HG03432 (cell line): ENCODE data around the gene CLCN4.

ENCODE experiments used
- ATAC-seq: cut with Tn5 transposase; IDR thresholded peaks from one replicate; pipeline ENCODE4 v1.9.1; 2021; ENCODE audit warnings: mild to moderate bottlenecking, moderate library complexity; ENCODE audit not compliant: unreplicated experiment

The CLCN4 gene

DNA sequence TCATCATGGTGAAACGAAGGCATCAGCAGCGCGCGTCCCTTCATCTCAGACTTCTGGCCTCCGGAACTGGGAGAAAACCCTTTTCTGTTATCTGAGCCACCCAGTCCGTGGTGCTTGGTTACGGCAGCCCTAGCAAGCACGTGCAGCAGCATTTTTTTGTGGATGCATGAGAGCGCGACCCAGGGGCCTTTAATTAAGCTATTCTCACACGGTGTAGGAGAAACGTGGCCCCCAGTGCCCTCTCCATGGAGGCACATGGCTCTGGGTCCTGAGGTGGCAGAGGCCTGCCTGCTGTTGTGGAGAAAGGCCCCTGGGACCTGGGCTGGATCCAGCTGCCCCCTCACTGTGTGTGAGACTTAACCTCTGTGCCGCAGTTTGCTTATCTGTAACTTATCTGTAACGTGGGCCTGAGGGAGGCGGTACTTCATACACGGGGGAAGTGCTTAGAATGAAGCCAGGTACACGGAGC lies 9.5 kb downstream of the CLCN4 start:
- ATAC-seq: no peak

DNA sequence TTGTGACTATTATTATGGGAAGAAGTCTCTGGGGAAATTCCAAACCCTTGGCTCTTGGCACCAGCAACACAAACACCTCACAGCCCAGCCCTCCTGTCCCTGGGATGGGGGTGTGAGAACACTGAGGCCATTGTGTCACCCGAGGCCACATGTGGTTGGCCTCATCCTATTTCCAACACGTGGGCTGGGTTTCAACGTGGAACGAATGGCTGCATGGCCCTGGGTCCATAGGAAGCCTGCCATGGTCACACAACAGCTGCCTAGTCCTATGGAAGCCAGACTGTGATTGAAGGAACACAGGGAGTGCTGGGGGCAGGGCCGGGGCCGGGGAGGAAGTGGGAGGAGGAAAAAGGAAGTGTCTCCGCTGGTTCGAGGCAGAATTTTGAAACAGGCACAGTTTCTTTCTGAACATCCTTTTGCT lies 10.0 kb downstream of the CLCN4 start:
- no peak for ATAC-seq

DNA sequence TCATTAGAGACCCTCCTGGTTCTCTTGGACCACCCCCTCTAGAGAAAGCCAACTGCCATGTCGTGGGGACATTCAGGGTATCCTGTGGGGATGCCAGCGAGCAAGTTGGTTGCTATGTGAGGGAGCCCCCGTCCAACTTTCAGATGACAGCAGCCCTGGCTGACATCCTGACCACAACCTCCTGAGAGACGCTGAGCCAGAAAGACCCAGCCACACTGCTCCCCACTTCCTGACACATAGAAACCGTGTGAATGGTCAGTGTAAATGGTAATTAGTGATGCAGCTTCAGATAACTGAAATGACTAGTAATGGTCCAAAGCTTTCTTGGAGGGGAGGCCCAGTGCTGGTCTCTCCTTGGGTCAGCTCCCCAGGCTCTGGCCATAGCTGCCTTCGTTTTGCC lies 10.8 kb downstream of the CLCN4 start:
- ATAC-seq: peak; percentile 82

DNA sequence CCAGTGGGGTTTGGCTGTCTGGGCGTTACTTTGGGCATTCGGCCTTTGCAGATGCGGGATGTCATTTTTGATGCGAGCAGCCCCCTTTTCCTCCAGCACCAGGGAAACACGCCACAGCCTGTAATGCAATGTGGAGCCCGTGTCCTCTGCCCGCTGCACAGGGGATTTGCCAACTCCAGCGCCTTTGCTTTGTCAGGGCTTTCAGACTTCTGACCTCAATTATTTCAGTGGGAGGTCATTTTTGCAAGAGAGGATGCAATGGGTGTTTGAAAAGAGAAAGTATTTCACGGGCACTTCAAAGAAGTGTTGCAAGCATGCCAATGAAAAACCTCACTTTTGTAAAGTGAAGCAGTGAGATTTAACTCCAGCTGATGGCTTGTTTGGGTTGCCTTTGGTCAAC lies 11.5 kb downstream of the CLCN4 start:
- ATAC-seq: no peak

DNA sequence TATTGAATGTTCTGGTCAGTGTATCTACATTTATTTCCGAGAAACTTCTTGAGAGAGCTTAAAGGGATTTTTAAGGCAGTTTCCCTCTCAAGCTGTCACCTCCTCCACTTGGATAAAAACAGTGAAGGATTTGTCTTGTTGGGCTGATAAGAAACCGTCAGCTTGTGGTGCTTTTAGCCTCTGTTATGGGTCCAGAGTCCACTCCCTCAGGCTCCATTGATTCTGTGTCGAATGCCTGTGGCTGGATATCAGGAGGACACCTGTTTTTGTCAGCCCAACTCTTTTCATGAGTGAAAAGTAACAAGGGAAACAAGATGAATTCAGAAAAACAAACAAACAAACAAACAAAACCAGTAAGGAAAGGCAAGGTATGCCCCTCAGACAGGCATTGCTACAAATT lies 12.4 kb downstream of the CLCN4 start:
- no peak for ATAC-seq

GRCh38 chrX:10171249-10171648 lies 14.5 kb downstream of the CLCN4 start:
- no peak for ATAC-seq

DNA sequence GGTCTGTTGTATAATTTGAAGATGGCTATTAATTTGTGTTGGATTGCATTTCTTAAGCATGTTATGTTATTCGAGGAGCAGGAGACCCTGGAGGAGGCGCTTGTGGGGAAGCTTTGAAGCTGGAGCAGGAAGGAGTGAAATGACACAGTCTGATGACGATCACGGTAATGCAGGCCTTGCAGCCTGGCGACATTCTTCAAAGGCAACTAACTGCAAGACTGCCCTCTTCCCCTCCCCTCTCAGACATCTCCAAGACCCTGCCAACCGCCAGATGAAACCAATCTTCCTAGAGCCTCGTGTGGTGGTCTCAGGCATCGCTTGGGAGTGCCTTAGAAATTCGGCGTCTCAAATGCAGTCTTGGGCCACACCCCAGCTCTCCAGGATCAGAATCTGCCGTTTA lies 16.1 kb downstream of the CLCN4 start:
- no peak for ATAC-seq

DNA sequence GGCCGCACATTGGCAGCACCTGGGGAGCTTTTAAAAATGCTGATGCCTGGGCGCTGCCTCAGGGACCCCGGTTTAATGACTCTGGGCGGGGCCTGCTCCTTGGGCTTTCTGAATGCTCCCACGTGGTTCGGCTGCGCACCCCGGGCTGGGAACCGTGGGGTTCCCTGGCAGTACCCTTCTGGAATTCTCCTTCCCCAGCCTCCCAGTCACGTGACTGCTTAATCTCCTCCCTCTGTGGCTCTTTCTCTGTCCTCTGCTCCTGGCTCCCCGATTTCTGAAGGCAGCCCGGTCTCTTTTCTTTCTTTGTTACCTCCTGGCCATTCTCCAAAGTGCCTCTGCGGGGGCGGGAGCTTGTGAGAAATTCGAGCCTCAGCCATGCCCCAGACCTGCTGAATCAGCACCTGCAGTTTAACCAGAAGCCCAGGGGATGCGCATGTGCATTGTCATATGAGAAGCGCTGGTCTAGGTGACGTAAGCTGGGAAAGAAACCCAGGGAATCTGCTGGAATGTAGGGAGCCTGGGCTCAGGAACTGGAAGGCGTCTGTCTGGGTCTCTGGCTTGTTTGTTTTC lies 16.6 kb downstream of the CLCN4 start:
- no peak for ATAC-seq

- no peak for ATAC-seq
Measured at GRCh38 chrX:10174051-10174450, 17.3 kb downstream of the CLCN4 start.

DNA sequence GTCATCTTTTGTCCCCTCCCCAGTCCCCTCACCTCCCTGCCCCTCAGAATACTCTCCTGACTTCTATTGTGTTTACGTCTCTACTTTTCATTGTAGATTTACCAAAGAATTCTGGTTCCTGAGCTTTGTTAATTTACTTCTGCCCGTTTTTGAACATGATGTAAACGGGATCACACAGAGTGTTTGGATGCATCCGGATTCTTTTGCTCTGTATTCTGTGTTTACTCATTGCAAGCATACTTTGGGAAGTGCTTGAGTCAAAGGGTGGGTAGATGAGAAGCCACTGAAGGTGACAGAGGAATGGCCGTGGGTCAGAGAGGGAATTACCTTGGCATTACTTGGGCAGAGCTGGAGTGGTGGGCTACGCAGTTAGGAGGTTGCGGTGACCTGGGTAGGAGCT lies 18.0 kb downstream of the CLCN4 start:
- ATAC-seq: no peak

- no peak for ATAC-seq
Measured at GRCh38 chrX:10175319-10175871, 18.6 kb downstream of the CLCN4 start.

DNA sequence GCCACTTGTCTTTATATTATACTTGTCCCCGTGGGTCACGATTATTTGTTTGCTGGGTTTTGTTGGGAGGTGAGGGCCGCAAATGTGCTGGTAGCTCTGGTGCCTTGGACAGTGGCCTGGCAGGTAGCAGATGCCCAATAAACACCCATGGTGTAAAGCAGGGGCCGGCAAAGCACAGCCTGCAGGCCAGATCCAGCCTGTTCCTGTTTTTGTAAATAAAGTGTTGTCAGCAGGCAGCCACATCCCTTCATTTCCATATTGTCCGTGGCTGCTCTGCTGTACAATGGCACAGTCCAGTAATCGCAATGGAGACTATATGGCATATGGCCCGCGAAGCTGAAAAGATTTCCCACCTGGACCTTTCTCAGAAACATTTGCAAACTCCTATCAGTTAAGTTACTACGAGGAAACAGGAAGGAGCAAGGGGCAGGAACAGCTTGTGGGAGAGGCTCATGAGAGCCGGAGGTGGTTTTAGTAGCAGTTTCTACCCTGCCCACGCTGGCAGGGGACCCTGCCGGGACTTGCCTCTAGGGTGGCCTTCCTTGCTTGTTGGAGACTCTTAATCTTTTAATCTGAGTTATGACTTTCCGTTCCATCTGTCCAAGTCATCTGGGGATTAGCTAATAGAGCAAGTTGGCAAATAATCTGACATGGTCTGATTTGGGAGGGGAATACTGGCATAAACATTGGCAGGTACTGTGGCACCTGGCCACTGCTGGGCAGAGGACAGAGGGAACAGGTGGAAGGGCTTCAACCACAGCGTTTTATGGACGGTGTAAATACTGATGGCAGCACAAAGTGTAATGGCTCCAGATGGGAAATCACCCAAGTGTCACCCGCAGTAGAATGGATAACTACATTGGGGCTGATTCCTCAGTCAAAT lies 19.6 kb downstream of the CLCN4 start:
- ATAC-seq: peak; percentile 62

GRCh38 chrX:10177004-10177396 lies 20.2 kb downstream of the CLCN4 start:
- ATAC-seq: no peak

GRCh38 chrX:10177601-10178000 lies 20.8 kb downstream of the CLCN4 start:
- no peak for ATAC-seq

GRCh38 chrX:10178866-10179463 lies 22.2 kb downstream of the CLCN4 start:
- ATAC-seq: no peak

GRCh38 chrX:10183760-10184159 lies 27.0 kb downstream of the CLCN4 start:
- no peak for ATAC-seq

GRCh38 chrX:10184411-10184810 lies 27.6 kb downstream of the CLCN4 start:
- ATAC-seq: no peak

DNA sequence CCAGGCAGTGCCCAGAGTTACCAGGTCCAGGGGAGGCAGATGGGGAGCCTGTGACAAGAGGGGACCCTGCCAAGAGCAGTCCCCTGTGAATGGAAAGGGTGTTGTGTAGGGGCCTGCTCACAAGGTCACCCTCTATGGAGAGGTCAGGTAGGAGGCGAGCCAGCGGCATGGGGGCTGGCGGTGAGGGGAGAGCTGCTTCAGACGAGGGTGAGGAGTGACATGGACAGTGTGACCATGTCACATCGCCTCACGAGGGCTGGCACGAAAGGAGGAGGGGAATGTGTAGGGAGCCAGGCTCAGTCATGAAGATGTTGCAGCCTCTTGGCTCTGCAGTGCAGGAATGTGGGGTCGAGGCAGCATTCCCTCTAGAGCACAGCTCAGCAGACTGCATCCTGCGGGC lies 29.6 kb downstream of the CLCN4 start:
- ATAC-seq: no peak

DNA sequence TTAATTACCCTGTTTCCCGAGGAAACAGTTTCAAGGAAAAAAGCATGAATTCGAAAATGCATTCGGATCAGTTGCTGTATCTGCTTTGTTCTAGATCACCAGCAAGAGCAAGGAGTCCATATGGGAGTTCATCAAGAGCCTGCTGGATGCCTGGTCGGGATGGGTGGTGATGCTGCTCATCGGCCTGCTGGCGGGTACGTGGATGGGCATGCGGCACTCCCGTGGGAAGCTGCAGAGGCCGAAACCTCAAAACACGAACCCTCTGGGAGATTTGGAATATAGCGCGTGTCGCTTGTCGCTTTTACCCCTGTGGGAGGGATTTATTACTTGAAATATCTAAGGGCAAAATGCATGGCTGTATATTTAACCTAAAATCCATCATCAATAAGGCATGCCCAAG lies 30.6 kb downstream of the CLCN4 start:
- ATAC-seq: no peak

GRCh38 chrX:10189317-10190268 lies 32.8 kb downstream of the CLCN4 start:
- peak; percentile 80 for ATAC-seq

DNA sequence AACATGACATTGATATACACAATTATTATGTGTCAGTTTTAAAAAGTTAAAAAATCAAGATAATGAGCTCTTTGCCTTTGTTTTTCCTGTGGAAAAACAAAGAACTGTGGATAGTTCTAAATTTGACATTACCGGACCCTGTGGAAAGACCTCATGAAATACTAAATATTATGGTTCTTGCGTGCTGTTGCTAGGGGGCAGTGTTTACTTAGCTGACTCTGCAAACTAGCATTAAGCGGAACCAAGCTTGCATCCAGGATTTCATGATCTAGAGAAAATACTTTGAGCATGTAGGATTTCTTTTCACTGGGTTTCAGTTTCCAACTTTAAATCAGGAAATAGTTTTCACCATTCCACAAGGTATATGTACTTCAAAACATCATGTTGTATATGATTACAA lies 33.6 kb downstream of the CLCN4 start:
- ATAC-seq: no peak
